IMR-90 (cell line): ENCODE results near the gene PAQR5. TPM values are rescaled to one million over a fixed set of nuclear protein-coding genes. Genes with fewer than 3 reads are reported as not detected.

Source experiments
- ATAC-seq: fragments of 200-7000 bp; cut with Tn5 transposase; 2 replicates; pipeline ENCODE4 v1.9.1; 2020; ENCODE audit warnings: low read depth, mild to moderate bottlenecking, moderate library complexity
- BruUV-seq: library from RNA; stranded (reverse); fragments of 400-500 nt; replicated peaks from 2 replicates; lab custom pipeline; 2021; lab: Mats Ljungman, UMichigan
- CTCF ChIA-PET: fragments of 300-600 bp; formaldehyde crosslinking; extraction: SDS; loops from one replicate; lab custom pipeline; 2021; ENCODE audit warnings: antibody characterized with exemption; lab: Yijun Ruan, JAX
- POLR2A ChIA-PET: fragments of 300-600 bp; sonication (Branson Sonifier 250); formaldehyde crosslinking; loops from one replicate; lab custom pipeline; 2022; ENCODE audit warnings: antibody characterized with exemption; ENCODE audit not compliant: unreplicated experiment; lab: Charles Lee
- DNase-seq: peaks from one replicate; pipeline ENCODE4 v3.0.0; 2013
- H2AFZ ChIP-seq: replicated peaks from 2 replicates; pipeline ENCODE3; 2013; ENCODE audit warnings: low read length, mild to moderate bottlenecking; ENCODE audit not compliant: poor library complexity
- H2AK5ac ChIP-seq: 2 replicates; pipeline ENCODE4 v1.6.1; 2013; ENCODE audit warnings: low read depth, low read length, inconsistent platforms
- H2AK9ac ChIP-seq: replicated peaks from 2 replicates; pipeline ENCODE3; 2013; ENCODE audit warnings: mild to moderate bottlenecking, low read depth, low read length, moderate library complexity; ENCODE audit not compliant: poor library complexity
- H2BK120ac ChIP-seq: 2 replicates; pipeline ENCODE4 v1.6.1; 2013; ENCODE audit warnings: low read depth, low read length, inconsistent platforms
- H2BK15ac ChIP-seq: 3 replicates; pipeline ENCODE4 v1.6.1; 2013; ENCODE audit warnings: low read depth, low read length, inconsistent platforms
- H2BK20ac ChIP-seq: 2 replicates; pipeline ENCODE4 v1.6.1; 2013; ENCODE audit warnings: low read depth, mild to moderate bottlenecking, inconsistent platforms, low read length, moderate library complexity
- H2BK5ac ChIP-seq: 2 replicates; pipeline ENCODE4 v1.6.1; 2013; ENCODE audit warnings: mild to moderate bottlenecking, low read depth, low read length, inconsistent platforms; ENCODE audit not compliant: poor library complexity, severe bottlenecking
- H3K14ac ChIP-seq: replicated peaks from 2 replicates; pipeline ENCODE4 v1.6.1; 2013; ENCODE audit warnings: low read depth, low read length, inconsistent platforms
- H3K18ac ChIP-seq: 2 replicates; pipeline ENCODE4 v1.6.1; 2013; ENCODE audit warnings: low read depth, low read length, control low read depth
- H3K23ac ChIP-seq: 2 replicates; pipeline ENCODE4 v1.6.1; 2013; ENCODE audit warnings: low read depth, low read length, inconsistent platforms
- H3K27ac ChIP-seq: 2 replicates; pipeline ENCODE4 v1.5.1; 2013; ENCODE audit warnings: mild to moderate bottlenecking, control low read depth, low read length; ENCODE audit not compliant: insufficient read depth
- H3K27me3 ChIP-seq: 2 replicates; pipeline ENCODE4 v1.6.1; 2013; ENCODE audit warnings: low read length; ENCODE audit not compliant: control insufficient read depth, insufficient read depth
- H3K36me3 ChIP-seq: 2 replicates; pipeline ENCODE4 v1.6.1; 2013; ENCODE audit warnings: low read length, mixed read lengths; ENCODE audit not compliant: control insufficient read depth, insufficient read depth
- H3K4ac ChIP-seq: 2 replicates; pipeline ENCODE4 v1.6.1; 2013; ENCODE audit warnings: low read depth, low read length, inconsistent platforms
- H3K4me1 ChIP-seq: 2 replicates; pipeline ENCODE4 v1.6.1; 2013; ENCODE audit warnings: low read length, mixed read lengths; ENCODE audit not compliant: control insufficient read depth, insufficient read depth
- H3K4me2 ChIP-seq: 2 replicates; pipeline ENCODE4 v1.6.1; 2013; ENCODE audit warnings: low read depth, mild to moderate bottlenecking, control low read depth, low read length, moderate library complexity
- H3K4me3 ChIP-seq: 2 replicates; pipeline ENCODE4 v1.5.1; 2013; ENCODE audit warnings: low read depth, mild to moderate bottlenecking, control low read depth, low read length, moderate library complexity; ENCODE audit not compliant: insufficient read depth
- H3K56ac ChIP-seq: 2 replicates; pipeline ENCODE4 v1.6.1; 2013; ENCODE audit warnings: low read length, inconsistent platforms; ENCODE audit not compliant: insufficient read depth; ENCODE audit errors: extremely low read depth
- H3K79me1 ChIP-seq, 2 experiments: 2 replicates each; pipeline ENCODE4 v1.6.1; 2013; ENCODE audit warnings: low read length in 2 of 2, inconsistent platforms in 1 of 2, low read depth in 1 of 2
- H3K9ac ChIP-seq: 2 replicates; pipeline ENCODE4 v1.6.1; 2013; ENCODE audit warnings: low read depth, low read length, control low read depth
- H3K9me1 ChIP-seq: 2 replicates; pipeline ENCODE4 v1.6.1; 2013; ENCODE audit warnings: low read length, inconsistent platforms; ENCODE audit not compliant: insufficient read depth
- H3K9me3 ChIP-seq: 2 replicates; pipeline ENCODE4 v1.6.1; 2013; ENCODE audit warnings: low read length; ENCODE audit not compliant: control insufficient read depth, insufficient read depth
- H4K20me1 ChIP-seq: 2 replicates; pipeline ENCODE4 v1.6.1; 2013; ENCODE audit warnings: low read length, inconsistent platforms; ENCODE audit not compliant: insufficient read depth
- H4K5ac ChIP-seq: 2 replicates; pipeline ENCODE4 v1.6.1; 2013; ENCODE audit warnings: mild to moderate bottlenecking, low read depth, low read length, control low read depth
- H4K8ac ChIP-seq, 2 experiments: 2 replicates each; pipeline ENCODE4 v1.6.1; 2013; ENCODE audit warnings: low read depth in 2 of 2, low read length in 2 of 2, control low read depth in 1 of 2, inconsistent platforms in 1 of 2
- H4K91ac ChIP-seq: 2 replicates; pipeline ENCODE4 v1.6.1; 2013; ENCODE audit warnings: low read depth, low read length, inconsistent platforms; ENCODE audit not compliant: insufficient read depth
- BHLHE40 ChIP-seq: fragments of 150-350 bp; IDR thresholded peaks from 2 replicates; pipeline ENCODE4 v1.6.1; 2016; ENCODE audit warnings: mild to moderate bottlenecking, low read depth, low read length
- CEBPB ChIP-seq: IDR thresholded peaks from 2 replicates; pipeline ENCODE4 v1.6.1; 2012; ENCODE audit warnings: low read depth, low read length, improper control_type of control experiment
- CHD1 ChIP-seq: IDR thresholded peaks from 2 replicates; pipeline ENCODE4 v1.6.1; 2012; ENCODE audit warnings: low read depth, low read length, improper control_type of control experiment
- CTCF ChIP-seq: conservative IDR thresholded peaks from 2 replicates; pipeline ENCODE4 v1.5.1; 2012; ENCODE audit warnings: mild to moderate bottlenecking, low read depth, low read length, improper control_type of control experiment
- ELK1 ChIP-seq: fragments of 150-350 bp; IDR thresholded peaks from 2 replicates; pipeline ENCODE4 v1.6.1; 2016; ENCODE audit warnings: low read depth, mild to moderate bottlenecking, low read length, moderate library complexity, borderline replicate concordance
- FOS ChIP-seq: fragments of 150-350 bp; IDR thresholded peaks from 2 replicates; pipeline ENCODE4 v1.6.1; 2016; ENCODE audit warnings: low read depth, low read length
- MAZ ChIP-seq: IDR thresholded peaks from 2 replicates; pipeline ENCODE4 v1.6.1; 2012; ENCODE audit warnings: low read depth, mild to moderate bottlenecking, low read length, improper control_type of control experiment, moderate library complexity, borderline replicate concordance
- MXI1 ChIP-seq: IDR thresholded peaks from 2 replicates; pipeline ENCODE4 v1.6.1; 2012; ENCODE audit warnings: low read depth, mild to moderate bottlenecking, low read length, moderate library complexity, borderline replicate concordance
- NFE2L2 ChIP-seq: fragments of 150-350 bp; IDR thresholded peaks from 2 replicates; pipeline ENCODE4 v1.6.1; 2016; ENCODE audit warnings: low read depth, mild to moderate bottlenecking, low read length
- POLR2A ChIP-seq: IDR thresholded peaks from 2 replicates; pipeline ENCODE4 v1.6.1; 2012; ENCODE audit warnings: mild to moderate bottlenecking, low read depth, low read length
- RCOR1 ChIP-seq: IDR thresholded peaks from 2 replicates; pipeline ENCODE4 v1.6.1; 2012; ENCODE audit warnings: mild to moderate bottlenecking, low read length, improper control_type of control experiment; ENCODE audit not compliant: insufficient replicate concordance
- RFX5 ChIP-seq: IDR thresholded peaks from 2 replicates; pipeline ENCODE4 v1.8.0; 2012; ENCODE audit warnings: low read depth, mild to moderate bottlenecking, low read length, moderate library complexity
- USF2 ChIP-seq: fragments of 150-350 bp; IDR thresholded peaks from 2 replicates; pipeline ENCODE4 v1.6.1; 2017; ENCODE audit warnings: mild to moderate bottlenecking, antibody characterized with exemption, low read length, low read depth
- WGBS, 2 experiments: methylation state at CpG; one replicate each; pipeline versions ENCODE4 v1.1.5 to v1.1.7; 2013; ENCODE audit warnings: missing lambda C conversion rate in 2 of 2; ENCODE audit not compliant: insufficient read length in 1 of 2; ENCODE audit errors: extremely low coverage in 2 of 2; 5-methylcytosine and 5-hydroxymethylcytosine counted together
- dilution Hi-C: fragments of 300-500 bp; cut with HindIII; formaldehyde crosslinking; loops from one replicate; pipeline ENCODE4 v1.14.3; 2018; ENCODE audit warnings: low sequenced_read_pairs; ENCODE audit not compliant: unreplicated experiment
- in situ Hi-C: fragments of 300-500 bp; cut with MboI; formaldehyde crosslinking; loops from 3 replicates; pipeline ENCODE4 v1.14.3; 2019; ENCODE audit warnings: low sequenced_read_pairs, inconsistent platforms, mixed read lengths
- intact Hi-C: fragments of 100-400 bp; cut with micrococcal nuclease; formaldehyde crosslinking; loops from 2 replicates; pipeline ENCODE4 v1.10.0; 2022
- polyA plus RNA-seq, 3 experiments: library from polyadenylated mRNA; depleted of rRNA; stranded (reverse); fragments of >200 nt; gene quantifications; 2 replicates each; pipeline ENCODE4 v1.2.3, GENCODE V29; 2012; ENCODE audit warnings: low replicate concordance in 1 of 3
- total RNA-seq: library from RNA; depleted of rRNA; stranded (reverse); fragments of >200 nt; gene quantifications from 2 replicates; pipeline ENCODE4 v1.2.3, GENCODE V29; 2012

Gene PAQR5
- total and polyA plus RNA-seq, 2 of the 4 experiments (the other 2 are of a cell fraction): 2.3 to 2.7 TPM

GRCh38 chr15:69394556-69395282, 96.0 kb downstream of the PAQR5 start:
- H4K91ac ChIP-seq: no peak overlapping the region; the same call in 1 of the 2 replicates
- ChIA-PET CTCF (interaction anchor here (0.5 to 1.7 kb wide), 13 partner anchors 9 to 353 kb away, joined by 3 to 9 read pairs (median 4); no protein-coding TSS in a partner anchor), POLR2A (no interaction called here)
- H3K4me1 ChIP-seq: peaks cover 12% of the 10 kb centered on the region
- no peak overlapping the region for H3K56ac ChIP-seq
- H2BK5ac ChIP-seq: no peak overlapping the region
- WGBS, 2 experiments: 21% methylated on average over 14 of the region's 36 CpGs; no CpG with 5 or more reads in 1 of the 2 experiments
- peaks cover 8% of the 10 kb centered on the region for H3K36me3 ChIP-seq
- H3K23ac ChIP-seq: peak overlapping the region; percentile 60
- no TSS peak for BruUV-seq
- no peak overlapping the region for H3K4me3 ChIP-seq
- H4K5ac ChIP-seq: no peak overlapping the region
- no peaks in the 10 kb centered on the region for H3K9me3 ChIP-seq
- H4K20me1 ChIP-seq: peaks cover 24% of the 10 kb centered on the region
- peak overlapping the region; percentile 78; the same call in 1 of the 2 replicates for H3K14ac ChIP-seq
- peak overlapping the region; percentile 79 for H2AK9ac ChIP-seq
- H3K27ac ChIP-seq: no peak overlapping the region
- H2AFZ ChIP-seq: peak overlapping the region; percentile 90
- H3K4ac ChIP-seq: peak overlapping the region; percentile 64
- no peak overlapping the region for H3K9ac ChIP-seq
- H3K18ac ChIP-seq: no peak overlapping the region; the same call in 1 of the 2 replicates
- in situ Hi-C loops (loop anchor here (5.0 kb wide), 1 partner anchor 332 kb away; no protein-coding TSS in a partner anchor), intact Hi-C loops (loop anchor here (1.0 to 5.0 kb wide), 4 partner anchors 90 to 335 kb away; no protein-coding TSS in a partner anchor), dilution Hi-C loops (no loop called here)
- DNase-seq: peak; percentile 64
- H3K4me2 ChIP-seq: peak overlapping the region; percentile 55
- peak overlapping the region; percentile 45; the same call in 1 of the 2 replicates for H2BK20ac ChIP-seq
- peaks cover 40% of the 10 kb centered on the region for H3K9me1 ChIP-seq
- H3K27me3 ChIP-seq: no peaks in the 10 kb centered on the region
- ATAC-seq: peak; percentile 90
- peak overlapping the region; percentile 76; the same call in 1 of the 2 replicates for H2BK120ac ChIP-seq
- H2AK5ac ChIP-seq: peak overlapping the region; percentile 58; the same call in 1 of the 2 replicates
- H4K8ac ChIP-seq: peak overlapping the region in 1 of 2 experiments; percentile 65; a peak in 2 of 4 replicates
- H3K79me1 ChIP-seq: peaks cover 10 to 70% of the 10 kb centered on the region in 2 experiments; a peak in 3 of 4 replicates
- peak overlapping the region; percentile 21; the same call in 1 of the 3 replicates for H2BK15ac ChIP-seq
- no peak for TF ChIP-seq ELK1
- no peak for TF ChIP-seq FOS
- no peak for TF ChIP-seq RFX5
- no peak for TF ChIP-seq RCOR1
- TF ChIP-seq CTCF: peak; percentile 90
- peak; percentile 88 for TF ChIP-seq MXI1
- TF ChIP-seq CEBPB: no peak
- peak; percentile 84 for TF ChIP-seq USF2
- no peak for TF ChIP-seq POLR2A
- peak; percentile 41; the same call in 1 of the 2 replicates for TF ChIP-seq MAZ
- TF ChIP-seq BHLHE40: peak; percentile 87; the same call in 1 of the 2 replicates
- TF ChIP-seq NFE2L2: no peak
- TF ChIP-seq CHD1: no peak; the same call in 1 of the 2 replicates
